HG02943 (cell line): Measurements from ENCODE around the gene CDC45.

Source experiments
- ATAC-seq: cut with Tn5 transposase; IDR thresholded peaks from one replicate; pipeline ENCODE4 v1.9.1; 2021; ENCODE audit warnings: mild to moderate bottlenecking, low read depth, moderate library complexity; ENCODE audit not compliant: unreplicated experiment

The CDC45 gene

DNA sequence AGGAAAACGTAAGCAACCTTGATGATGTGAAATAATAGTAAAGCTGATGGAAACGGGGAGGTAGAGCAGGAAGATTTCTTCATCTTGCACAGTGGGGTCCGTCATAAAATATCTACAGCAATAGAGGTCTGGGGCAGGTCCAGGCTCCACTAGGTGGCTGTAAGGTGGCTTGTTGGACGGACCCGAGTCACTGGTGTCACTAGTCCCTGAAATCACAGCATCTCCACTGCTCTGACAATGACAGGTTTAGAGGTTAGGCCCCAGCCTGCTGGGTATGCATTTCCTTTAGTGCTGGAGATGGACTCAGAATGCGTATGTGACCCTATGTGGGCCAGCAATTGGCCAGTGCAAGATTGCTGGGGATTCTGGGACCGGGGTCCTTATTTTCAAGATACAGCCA lies 69.7 kb downstream of the CDC45 start:
- no peak for ATAC-seq

DNA sequence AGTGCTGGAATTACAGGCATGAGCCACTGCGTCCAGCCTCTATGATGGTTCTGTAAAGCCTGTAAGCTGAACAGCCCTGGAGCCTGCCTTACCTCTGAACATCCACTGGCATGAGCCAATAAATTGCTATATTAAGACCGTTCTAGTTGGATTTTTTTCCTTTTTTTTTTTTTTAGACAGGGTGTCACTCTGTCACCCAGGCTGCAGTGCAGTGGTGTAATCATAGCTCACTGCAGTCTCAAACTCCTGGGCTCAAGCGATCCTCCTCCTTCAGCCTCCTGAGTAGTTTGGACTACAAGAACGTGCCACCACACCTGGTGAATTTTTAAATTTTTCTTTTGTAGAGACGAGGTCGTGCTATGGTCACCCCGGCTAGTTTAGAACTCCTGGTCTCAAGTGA lies 70.7 kb downstream of the CDC45 start:
- no peak for ATAC-seq

DNA sequence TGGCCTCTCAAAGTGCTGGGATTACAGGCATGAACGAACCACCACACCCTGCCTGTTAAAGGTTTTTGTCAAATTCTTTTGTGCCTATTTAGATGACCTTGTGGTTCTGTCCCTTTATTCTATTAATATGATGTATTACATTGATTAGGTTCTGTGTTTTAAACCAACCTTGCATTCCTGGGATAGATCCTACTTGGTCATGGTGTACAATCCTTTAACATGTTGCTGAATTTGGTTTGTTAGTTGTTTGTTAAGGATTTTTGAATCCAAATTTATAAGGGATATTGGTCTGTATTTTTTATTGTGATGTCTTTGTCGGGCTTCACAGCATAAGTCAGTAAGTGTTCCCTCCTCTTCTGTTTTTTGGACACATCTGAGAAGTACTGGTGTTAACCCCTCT lies 73.5 kb downstream of the CDC45 start:
- no peak for ATAC-seq

GRCh38 chr22:19554834-19555404 lies 75.2 kb downstream of the CDC45 start:
- no peak for ATAC-seq

- no peak for ATAC-seq
Measured at GRCh38 chr22:19555651-19556050, 75.9 kb downstream of the CDC45 start.

- no peak for ATAC-seq
Measured at GRCh38 chr22:19556963-19557545, 77.3 kb downstream of the CDC45 start.

DNA sequence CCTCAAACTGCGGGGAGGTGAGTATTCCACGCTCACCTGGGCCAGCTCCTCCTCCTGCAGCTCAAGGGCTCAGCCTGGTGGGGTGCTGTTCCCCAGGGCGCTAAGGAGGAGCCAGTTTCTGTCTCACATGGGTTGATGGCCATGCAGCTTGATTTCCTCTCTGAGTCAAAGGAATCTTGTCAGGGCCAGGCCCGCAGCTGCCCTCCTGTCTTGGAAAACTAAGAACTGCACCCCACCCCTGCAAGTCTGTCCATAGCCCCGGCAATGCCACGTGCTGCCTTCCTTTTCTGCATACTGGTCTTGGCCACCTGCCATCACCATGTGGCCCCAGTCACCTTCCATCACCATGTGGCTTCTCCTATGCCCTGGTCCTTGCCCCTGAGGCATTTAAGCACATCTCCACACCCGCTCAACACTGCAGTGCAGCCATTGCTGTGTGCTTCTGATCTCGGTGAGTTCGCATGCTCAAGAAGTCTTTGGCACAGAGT lies 79.6 kb downstream of the CDC45 start:
- ATAC-seq: no peak

DNA sequence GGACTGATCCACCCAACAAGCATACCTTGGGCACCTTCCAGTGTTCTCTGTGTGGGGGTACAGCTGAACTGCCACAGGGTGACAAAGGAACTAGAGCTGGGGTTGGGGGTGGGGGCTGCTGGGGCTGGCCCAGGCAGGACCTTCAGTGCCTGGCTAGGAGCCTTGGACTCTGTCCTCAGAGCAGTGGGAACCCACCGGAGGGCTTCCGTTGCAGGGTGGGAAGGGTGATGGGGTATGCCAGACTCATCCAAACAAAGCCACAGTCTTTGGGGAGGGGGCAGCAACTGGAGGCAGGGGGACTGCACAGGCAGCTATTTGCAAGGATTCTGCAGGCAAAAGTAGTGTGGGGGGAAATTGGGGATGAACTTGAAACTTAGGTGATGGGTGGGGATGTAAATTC lies 80.2 kb downstream of the CDC45 start:
- no peak for ATAC-seq

DNA sequence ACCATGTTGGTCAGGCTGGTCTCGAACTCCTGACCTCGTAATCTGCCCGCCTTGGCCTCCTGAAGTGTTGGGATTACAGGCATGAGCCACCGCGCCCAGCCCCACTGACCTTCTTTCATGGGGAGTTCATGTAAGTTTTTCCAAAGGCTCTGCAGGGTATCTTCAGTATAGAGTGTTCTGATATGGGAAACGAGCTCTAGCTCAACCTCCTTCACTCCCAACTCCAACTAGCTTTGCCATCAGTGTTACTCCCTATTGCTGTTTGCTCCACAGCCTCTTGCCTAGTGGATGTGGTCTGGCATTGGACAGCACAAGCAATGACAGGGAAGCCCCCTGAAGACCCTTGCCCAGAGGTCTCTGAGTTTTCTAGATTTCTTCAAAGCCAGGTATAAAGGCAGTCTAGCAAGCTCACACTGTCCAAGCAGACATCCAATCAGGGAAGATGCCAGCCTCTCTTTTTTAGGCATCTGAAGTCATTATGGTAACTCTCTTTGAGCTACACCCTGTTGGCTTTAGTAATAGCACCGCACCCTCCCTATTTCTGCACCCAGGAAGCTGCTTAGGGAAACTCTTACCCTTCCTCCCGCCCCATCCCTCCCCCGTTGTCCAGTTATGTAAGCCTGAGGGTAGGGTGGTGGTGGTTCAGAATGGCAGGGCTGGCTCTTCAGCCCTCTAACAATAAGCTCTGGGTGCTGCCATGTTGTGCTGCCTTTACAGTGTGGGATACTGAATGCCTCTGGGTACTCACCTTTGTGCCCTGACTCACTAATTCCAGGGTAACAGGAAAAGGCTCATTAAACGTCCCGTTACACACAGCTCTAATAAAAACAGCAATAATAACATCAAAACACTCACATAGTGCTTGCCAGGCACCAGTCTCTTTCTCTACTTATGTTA lies 85.9 kb downstream of the CDC45 start:
- ATAC-seq: no peak

DNA sequence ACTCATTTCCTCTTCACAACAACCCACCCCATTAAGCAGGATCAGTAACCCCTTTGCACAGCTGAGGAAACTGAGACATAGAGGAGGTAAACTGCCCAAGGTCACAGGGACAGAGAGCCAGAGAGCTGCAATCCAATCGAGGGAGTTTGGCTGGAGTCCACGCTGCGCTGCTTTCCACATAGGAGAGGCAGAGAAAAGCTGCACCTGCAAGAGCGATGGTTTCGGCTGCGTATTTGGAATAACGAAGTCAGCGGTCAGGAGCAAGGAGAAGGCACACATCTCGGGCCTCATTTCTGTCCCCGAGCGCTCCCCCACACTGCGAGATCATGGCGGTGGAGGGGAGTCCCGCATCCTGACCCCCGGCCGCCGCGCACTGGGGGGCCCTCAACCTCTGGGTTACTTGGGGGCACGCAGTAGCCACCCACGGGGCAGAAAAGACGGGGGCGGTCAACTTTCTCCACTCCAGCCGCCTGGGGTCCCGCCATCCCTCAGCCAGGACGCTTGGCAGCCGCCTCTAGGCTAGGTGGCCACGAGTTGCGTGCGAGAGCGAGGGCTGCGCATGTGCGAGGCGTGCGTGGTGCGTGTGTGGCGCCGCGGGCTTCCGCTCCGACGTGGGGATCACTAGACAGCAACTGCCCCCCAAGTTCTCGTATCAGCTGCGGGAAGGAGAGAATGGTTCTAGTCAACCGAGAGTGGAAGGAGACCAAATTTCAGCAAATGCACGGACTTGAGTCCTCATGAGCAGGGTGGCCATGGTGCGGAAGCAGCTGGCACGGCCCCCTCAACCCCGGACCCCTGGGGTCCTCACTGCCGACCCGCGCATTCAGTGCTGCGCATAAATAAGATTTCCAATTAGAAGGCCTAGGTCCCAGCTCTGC lies 86.8 kb downstream of the CDC45 start:
- ATAC-seq: no peak

DNA sequence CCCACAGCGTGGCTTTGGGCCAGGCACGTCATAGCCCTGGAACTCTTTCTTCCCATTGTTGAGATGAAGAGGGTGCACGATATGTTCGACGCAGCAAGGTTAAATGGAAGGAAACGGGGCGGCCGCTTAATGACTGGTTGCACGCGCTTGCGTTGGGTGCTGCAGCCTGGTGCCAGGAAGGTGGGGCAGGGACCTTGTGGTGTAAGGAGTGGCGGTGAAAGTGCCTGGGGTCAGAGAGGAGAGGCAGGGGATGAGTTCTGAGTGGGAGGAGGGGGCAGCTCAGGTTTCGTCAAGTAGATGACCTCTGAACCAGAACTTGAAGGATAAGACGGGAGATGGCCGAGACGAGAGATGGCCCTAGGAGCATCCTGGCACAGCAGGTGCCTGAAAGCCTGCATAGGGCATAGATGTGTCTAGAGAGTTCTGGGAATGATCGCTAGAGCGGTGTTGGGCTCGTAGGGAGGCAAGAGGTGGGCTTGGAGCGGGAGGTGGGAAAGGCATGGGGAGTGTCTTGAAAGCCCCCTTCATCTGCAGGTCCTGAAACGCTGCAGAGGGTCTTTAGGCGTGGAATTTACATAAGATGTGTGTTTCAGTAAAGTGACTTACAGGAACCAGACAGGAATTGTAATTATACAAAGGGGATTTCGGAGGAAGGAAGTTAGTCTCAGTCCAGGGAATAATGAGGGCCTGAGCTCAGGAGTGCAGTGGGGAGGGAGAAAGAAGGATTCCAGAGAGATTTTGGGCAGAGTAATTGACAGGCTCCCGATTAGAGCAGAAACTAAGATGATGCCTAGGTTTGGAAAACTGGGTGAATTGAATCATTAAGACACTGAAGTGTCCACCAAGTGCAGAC lies 87.7 kb downstream of the CDC45 start:
- no peak for ATAC-seq

GRCh38 chr22:19568337-19569275 lies 88.9 kb downstream of the CDC45 start:
- no peak for ATAC-seq

DNA sequence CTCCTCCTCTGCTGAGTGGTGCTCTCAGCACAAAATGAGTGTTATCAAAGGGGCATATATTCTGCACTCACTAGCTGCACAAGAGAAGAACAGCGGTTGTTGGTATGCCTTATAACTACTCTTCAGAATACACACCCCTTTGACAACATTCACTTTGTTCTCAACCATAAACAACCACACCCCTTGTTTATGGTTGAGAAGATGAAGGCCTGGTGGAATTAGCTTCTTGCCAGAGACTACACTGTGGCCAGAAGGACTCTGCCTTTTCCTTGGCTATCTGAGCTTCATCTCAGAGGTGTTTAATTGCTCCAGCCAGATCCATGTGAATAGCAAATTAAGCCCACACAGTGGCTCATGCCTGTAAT lies 89.5 kb downstream of the CDC45 start:
- ATAC-seq: no peak

GRCh38 chr22:19569976-19570375 lies 90.3 kb downstream of the CDC45 start:
- no peak for ATAC-seq
